Thymus (tissue), 11 donors: ENCODE data around the gene MTCL3.

Source experiments
- DNase-seq, 9 donors: peaks; one replicate each; pipeline ENCODE4 v3.0.0-alpha.2; 2013; ENCODE audit warnings: low spot score in 9 of 9, low read depth in 6 of 9, missing footprints in 1 of 9
- H3K27ac ChIP-seq, 2 donors: one replicate each; pipeline ENCODE4 v1.5.1; 2013; ENCODE audit warnings: control low read depth in 1 of 2, low read depth in 1 of 2, low read length in 1 of 2, mild to moderate bottlenecking in 1 of 2, moderate library complexity in 1 of 2
- H3K27me3 ChIP-seq, 2 donors: one replicate each; pipeline ENCODE4 v1.5.1; 2013; ENCODE audit warnings: low read length in 1 of 2; ENCODE audit not compliant: control insufficient read depth in 2 of 2, insufficient read depth in 1 of 2
- H3K36me3 ChIP-seq, 2 donors: one replicate each; pipeline ENCODE4 v1.5.1; 2013; ENCODE audit warnings: low read length in 1 of 2, mild to moderate bottlenecking in 1 of 2, moderate library complexity in 1 of 2; ENCODE audit not compliant: control insufficient read depth in 2 of 2, insufficient read depth in 2 of 2
- H3K4me1 ChIP-seq, 2 donors: one replicate each; pipeline ENCODE4 v1.5.1; 2013; ENCODE audit warnings: low read length in 2 of 2; ENCODE audit not compliant: control insufficient read depth in 2 of 2, insufficient read depth in 2 of 2
- H3K4me3 ChIP-seq, 2 donors: one replicate each; pipeline ENCODE4 v1.5.1; 2013; ENCODE audit warnings: low read length in 2 of 2, control low read depth in 1 of 2, mild to moderate bottlenecking in 1 of 2
- H3K9me3 ChIP-seq, 2 donors: one replicate each; pipeline ENCODE4 v1.5.1; 2013; ENCODE audit warnings: low read length in 1 of 2, mild to moderate bottlenecking in 1 of 2; ENCODE audit not compliant: control insufficient read depth in 2 of 2, insufficient read depth in 1 of 2
- WGBS: extraction: QIAGEN DNeasy Blood & Tissue Kit; methylation state at CpG from one replicate; pipeline ENCODE4 v1.1.7; 2013; 5-methylcytosine and 5-hydroxymethylcytosine counted together
- donor health status: healthy.

The MTCL3 gene

GRCh38 chr6:127517693-127518092 is 1.4 kb downstream of the MTCL3 start:
- Histone ChIP-seq H3K27ac (no peak overlapping the region), H3K4me3 (no peak overlapping the region)
- 84% methylated on average over 2 of the region's 2 CpGs for WGBS

GRCh38 chr6:127516662-127517273 is 2.4 kb downstream of the MTCL3 start:
- H3K4me1 ChIP-seq: peaks cover 10 to 26% of the 10 kb centered on the region in 2 donors
- H3K27ac ChIP-seq: no peak overlapping the region
- peaks cover 42 to 76% of the 10 kb centered on the region in 2 donors for H3K27me3 ChIP-seq
- peaks cover 0 to 2% of the 10 kb centered on the region in 2 donors for H3K9me3 ChIP-seq
- H3K4me3 ChIP-seq: peak overlapping the region; percentile 51 to 63
- H3K36me3 ChIP-seq: no peaks in the 10 kb centered on the region
- WGBS: 12% methylated on average over 6 of the region's 6 CpGs
- DNase-seq: peak in 5 of 9 donors; percentile 5 to 59 (median 26)

More at GRCh38 chr6:127517693-127518092, 1.4 kb downstream of the MTCL3 start:
- peaks cover 42 to 73% of the 10 kb centered on the region in 2 donors for H3K27me3 ChIP-seq
- H3K36me3 ChIP-seq: no peaks in the 10 kb centered on the region
- H3K4me1 ChIP-seq: peaks cover 10 to 26% of the 10 kb centered on the region in 2 donors
- H3K9me3 ChIP-seq: peaks cover 0 to 2% of the 10 kb centered on the region in 2 donors
- no peak for DNase-seq

GRCh38 chr6:127515794-127516661 is 3.1 kb downstream of the MTCL3 start:
- peak in 8 of 9 donors; percentile 35 to 85 (median 59) for DNase-seq
- Histone ChIP-seq H3K9me3 (peaks cover 0 to 2% of the 10 kb centered on the region in 2 donors), H3K27ac (no peak overlapping the region), H3K4me1 (peaks cover 10 to 26% of the 10 kb centered on the region in 2 donors), H3K4me3 (peak overlapping the region; percentile 51 to 63), H3K27me3 (peaks cover 42 to 74% of the 10 kb centered on the region in 2 donors), H3K36me3 (no peaks in the 10 kb centered on the region)
- 1% methylated on average over 76 of the region's 76 CpGs for whole genome bisulfite sequencing

GRCh38 chr6:127515234-127515793 is 3.8 kb downstream of the MTCL3 start:
- H3K36me3 ChIP-seq: no peaks in the 10 kb centered on the region
- H3K4me3 ChIP-seq: peak overlapping the region; percentile 51 to 63
- H3K9me3 ChIP-seq: peaks cover 0 to 2% of the 10 kb centered on the region in 2 donors
- peaks cover 42 to 74% of the 10 kb centered on the region in 2 donors for H3K27me3 ChIP-seq
- peak in 2 of 9 donors; percentile 10 to 28 for DNase-seq
- H3K27ac ChIP-seq: no peak overlapping the region
- H3K4me1 ChIP-seq: peaks cover 10 to 26% of the 10 kb centered on the region in 2 donors
- WGBS: 2% methylated on average over 38 of the region's 38 CpGs

- DNase-seq: peak in 4 of 9 donors; percentile 3 to 40 (median 15)
These were observed 4.3 kb downstream of the MTCL3 start for GRCh38 chr6:127514773-127515227.

GRCh38 chr6:127514179-127514772 is 4.9 kb downstream of the MTCL3 start:
- DNase-seq: no peak
- H3K9me3 ChIP-seq: peaks cover 0 to 2% of the 10 kb centered on the region in 2 donors
- H3K4me1 ChIP-seq: peaks cover 10 to 25% of the 10 kb centered on the region in 2 donors
- no peak overlapping the region for H3K4me3 ChIP-seq
- peaks cover 37 to 65% of the 10 kb centered on the region in 2 donors for H3K27me3 ChIP-seq
- 29% methylated on average over 8 of the region's 8 CpGs for WGBS
- no peaks in the 10 kb centered on the region for H3K36me3 ChIP-seq
- no peak overlapping the region for H3K27ac ChIP-seq

More at GRCh38 chr6:127514773-127515227, 4.3 kb downstream of the MTCL3 start:
- Histone ChIP-seq H3K4me3 (peak overlapping the region in 1 of 2 donors; percentile 63), H3K9me3 (peaks cover 0 to 2% of the 10 kb centered on the region in 2 donors), H3K27me3 (peaks cover 39 to 70% of the 10 kb centered on the region in 2 donors), H3K4me1 (peaks cover 10 to 26% of the 10 kb centered on the region in 2 donors), H3K27ac (no peak overlapping the region), H3K36me3 (no peaks in the 10 kb centered on the region)
- 5% methylated on average over 32 of the region's 32 CpGs for WGBS

- H3K4me1 ChIP-seq: peaks cover 10 to 22% of the 10 kb centered on the region in 2 donors
- no peak overlapping the region for H3K27ac ChIP-seq
- no peak for DNase-seq
- H3K27me3 ChIP-seq: peaks cover 30 to 56% of the 10 kb centered on the region in 2 donors
- H3K9me3 ChIP-seq: no peaks in the 10 kb centered on the region
- H3K36me3 ChIP-seq: no peaks in the 10 kb centered on the region
- H3K4me3 ChIP-seq: no peak overlapping the region
These were observed 5.7 kb downstream of the MTCL3 start for GRCh38 chr6:127513425-127513824.

GRCh38 chr6:127510876-127511275 is 8.3 kb downstream of the MTCL3 start:
- peaks cover 23 to 31% of the 10 kb centered on the region in 2 donors for H3K27me3 ChIP-seq
- H3K27ac ChIP-seq: no peak overlapping the region
- no peak for DNase-seq
- H3K4me1 ChIP-seq: peaks cover 4 to 14% of the 10 kb centered on the region in 2 donors
- 94% methylated on average over 2 of the region's 2 CpGs for WGBS
- no peaks in the 10 kb centered on the region for H3K36me3 ChIP-seq
- H3K4me3 ChIP-seq: no peak overlapping the region
- no peaks in the 10 kb centered on the region for H3K9me3 ChIP-seq
